Cortex of kidney (tissue), 1 donor: ENCODE data around the gene HIPK2.

Source experiments
- DNase-seq: peaks from one replicate; lab custom pipeline; 2025; lab: John Stamatoyannopoulos, UW

HIPK2 gene

DNA sequence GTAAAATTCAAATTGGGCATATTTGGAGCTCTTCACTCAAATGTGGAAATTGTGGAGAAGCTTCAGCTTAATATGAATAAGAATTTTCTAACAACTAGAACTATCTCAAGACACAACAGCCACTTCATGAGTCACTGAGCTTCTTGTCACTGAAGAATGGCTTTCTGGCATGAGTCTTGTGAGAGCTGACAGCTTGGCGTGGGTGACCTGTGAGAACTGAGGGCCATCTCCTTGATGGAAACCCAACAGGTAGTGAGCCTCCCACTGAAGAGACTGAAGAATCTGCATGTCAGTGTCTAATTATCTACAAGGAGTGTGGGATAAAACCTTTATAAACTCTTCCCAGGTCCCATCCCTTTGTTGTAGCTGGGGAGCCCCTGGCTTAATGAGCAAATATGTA is 188.3 kb downstream of the HIPK2 start:
- no peak for DNase-seq

DNA sequence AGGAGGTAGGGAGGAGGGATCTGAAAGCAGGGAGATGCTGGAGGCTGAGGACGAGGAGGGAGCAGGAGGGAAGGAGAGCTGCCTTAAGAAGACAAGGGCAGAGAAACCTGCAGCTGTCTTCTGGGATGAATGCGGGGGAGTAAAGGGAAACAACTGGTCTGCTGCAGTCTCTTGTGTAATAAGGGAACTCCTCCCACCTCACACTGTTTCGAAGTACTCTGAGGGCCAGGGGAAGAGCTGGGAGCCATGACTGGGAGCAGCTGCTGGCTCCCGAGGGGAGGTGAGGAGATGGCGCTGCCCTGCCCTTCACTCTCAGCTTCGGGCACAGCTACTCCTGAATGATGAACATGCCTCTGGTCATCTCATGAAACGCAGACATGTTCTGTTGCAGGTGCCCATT is 189.2 kb downstream of the HIPK2 start:
- no peak for DNase-seq

DNA sequence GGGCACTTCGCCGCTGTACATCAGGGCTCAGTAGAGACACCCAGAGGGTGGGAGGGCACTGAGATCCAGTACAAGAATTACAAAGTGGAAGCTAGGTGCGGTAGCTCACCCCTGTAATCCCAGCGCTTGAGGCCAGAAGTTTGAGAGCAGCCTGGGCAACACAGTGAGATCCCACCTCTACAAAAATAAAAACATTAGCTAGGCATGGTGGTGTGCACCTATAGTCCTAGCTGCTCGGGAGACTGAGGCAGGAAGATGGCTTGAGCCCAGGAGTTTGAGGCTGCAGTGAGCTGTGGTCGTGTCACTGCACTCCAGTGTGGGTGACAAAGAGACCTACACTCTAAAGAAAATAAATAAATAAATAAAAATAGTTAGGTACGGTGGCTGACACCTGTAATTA is 190.3 kb downstream of the HIPK2 start:
- DNase-seq = no peak

- no peak for DNase-seq
Measured at GRCh38 chr7:139586286-139586685, 191.5 kb downstream of the HIPK2 start.

DNA sequence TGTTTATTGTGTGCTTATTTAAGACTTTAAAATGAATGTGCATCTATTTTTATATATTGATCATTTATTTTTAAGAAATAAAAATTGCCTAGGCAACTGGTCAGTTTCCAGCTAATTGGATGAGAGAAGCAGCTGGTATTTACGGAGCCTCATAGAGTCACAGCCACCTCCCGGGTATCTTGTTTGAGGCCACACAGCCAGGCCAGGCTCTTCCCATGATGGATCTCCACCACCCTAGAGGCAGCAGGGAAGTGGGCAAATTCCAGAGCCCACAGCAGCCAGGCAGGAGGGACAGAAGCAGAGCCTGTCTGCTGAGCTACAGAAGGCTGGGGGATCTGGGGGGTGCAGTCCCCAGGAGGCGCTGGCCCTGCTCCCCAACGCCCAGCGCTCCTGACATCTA is 192.8 kb downstream of the HIPK2 start:
- DNase-seq = no peak

DNA sequence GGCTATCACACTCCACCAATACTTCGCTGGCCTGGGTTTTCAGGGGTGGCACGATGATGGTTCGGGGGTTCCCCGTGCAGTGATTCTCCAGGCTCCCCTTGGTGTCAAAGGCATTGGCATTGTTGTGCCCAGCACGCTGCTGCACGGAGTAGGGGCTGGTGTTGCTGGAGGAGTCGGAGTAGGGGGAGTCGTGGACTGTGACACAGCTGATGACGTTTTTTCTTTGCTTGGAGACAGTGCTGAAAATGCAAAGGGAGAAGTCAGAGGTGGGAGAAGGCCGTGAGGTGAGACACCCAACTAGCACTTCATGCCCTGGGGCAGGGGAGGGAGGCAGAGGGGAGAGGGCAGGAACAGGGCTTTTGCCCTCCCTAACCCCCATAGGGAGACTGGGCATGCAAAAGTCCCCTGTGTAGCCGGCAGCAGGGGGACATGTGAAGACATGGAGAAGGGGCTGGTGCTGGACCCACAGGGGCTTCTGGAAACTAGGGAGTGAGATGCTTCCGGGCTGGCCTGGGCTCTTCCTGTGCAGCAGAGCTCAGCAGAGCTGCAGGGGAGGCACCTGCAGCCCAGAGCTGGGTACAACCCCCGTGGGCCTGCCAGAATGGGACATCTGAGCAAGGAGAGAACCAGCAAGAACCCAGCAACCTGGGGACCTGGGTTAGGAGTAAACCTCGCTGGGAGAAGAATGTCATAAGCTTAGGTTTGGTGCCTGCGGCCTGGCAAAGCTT is 193.8 kb downstream of the HIPK2 start:
- DNase-seq = no peak

DNA sequence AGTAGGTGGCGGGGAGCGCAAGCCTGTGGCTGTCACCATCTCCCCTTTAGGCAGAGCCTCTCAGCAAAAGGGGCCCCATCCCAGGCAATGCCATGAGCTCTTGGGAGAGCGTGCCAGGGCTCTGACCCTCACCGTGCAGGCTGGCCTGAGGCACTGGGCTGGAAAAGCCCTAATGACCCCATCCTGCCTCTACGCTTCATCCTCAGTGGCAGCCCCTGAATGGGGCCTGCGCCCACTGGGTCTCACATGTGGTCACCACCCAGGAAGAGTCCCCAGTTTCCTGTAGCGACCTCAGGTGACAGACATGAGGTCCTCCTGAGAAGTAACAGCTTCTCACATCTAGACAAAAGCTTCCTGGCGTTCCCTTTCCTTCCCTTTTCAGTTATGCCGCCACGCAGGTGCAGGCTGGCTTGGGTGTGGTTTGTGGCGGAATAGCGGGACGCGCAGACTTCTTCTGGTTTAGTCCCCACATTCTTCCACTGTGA is 195.1 kb downstream of the HIPK2 start:
- DNase-seq = no peak

DNA sequence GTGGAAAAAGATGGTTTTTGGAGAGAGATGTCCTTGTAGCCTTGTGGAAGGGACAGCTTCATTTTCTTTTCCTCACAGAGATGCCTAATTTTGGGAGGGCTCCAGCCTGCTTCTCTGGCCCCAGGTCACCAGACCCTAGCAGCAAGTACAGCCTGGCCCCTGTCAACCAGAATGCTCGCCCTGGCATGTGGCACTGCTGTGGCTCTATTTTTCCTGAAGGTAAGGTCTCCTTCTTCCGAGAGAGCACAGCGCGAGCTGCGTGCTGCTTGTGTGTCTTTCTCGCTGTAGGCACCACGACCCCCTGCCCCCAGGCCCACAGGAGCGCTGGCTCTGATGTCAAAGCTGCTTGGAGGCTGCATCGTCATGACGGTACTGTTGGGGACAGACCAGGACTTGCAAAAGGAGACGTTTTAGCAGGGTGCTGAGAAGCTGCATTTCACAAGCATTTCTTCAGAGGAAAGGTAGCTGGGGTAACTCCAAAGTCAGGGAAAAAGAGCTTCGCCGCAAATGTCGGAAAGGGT is 195.6 kb downstream of the HIPK2 start:
- DNase-seq = no peak

DNA sequence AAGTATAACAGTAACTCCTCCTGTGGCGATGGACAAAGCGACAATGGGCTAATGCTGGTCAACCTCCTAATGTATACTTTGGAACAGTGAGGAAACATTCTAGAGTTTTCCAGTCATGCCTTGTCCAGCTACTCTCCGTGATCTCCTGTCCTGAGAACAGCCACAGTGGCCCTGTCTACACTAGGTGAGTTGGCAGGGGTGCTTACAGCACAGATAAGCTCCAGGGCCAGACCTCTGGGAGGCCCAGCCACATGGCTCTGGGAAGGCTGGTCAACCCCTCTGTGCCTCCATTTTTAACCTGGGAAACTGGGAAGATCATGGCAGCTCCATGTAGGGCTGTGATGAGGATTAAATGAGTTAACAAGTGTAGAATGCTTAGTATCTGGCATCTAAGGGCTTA is 197.4 kb downstream of the HIPK2 start:
- no peak for DNase-seq

GRCh38 chr7:139576179-139576973 is 201.4 kb downstream of the HIPK2 start:
- no peak for DNase-seq

DNA sequence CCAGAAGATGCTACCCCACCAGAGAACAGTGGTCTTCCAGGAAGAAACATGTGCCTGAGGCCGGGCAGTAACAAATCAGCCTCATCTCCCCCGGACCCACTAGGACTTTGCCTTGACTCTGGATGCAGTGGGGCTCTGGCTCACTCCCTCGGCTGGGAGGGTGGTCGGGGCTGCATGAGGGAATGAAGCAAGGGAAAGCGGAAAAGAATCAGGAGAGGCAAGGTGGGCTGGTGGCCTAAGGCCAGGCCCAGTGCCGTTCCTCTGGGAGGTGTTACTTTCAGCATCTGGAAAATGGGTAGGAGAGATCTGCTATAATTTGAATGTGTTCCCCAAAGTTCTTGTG is 202.5 kb downstream of the HIPK2 start:
- no peak for DNase-seq

DNA sequence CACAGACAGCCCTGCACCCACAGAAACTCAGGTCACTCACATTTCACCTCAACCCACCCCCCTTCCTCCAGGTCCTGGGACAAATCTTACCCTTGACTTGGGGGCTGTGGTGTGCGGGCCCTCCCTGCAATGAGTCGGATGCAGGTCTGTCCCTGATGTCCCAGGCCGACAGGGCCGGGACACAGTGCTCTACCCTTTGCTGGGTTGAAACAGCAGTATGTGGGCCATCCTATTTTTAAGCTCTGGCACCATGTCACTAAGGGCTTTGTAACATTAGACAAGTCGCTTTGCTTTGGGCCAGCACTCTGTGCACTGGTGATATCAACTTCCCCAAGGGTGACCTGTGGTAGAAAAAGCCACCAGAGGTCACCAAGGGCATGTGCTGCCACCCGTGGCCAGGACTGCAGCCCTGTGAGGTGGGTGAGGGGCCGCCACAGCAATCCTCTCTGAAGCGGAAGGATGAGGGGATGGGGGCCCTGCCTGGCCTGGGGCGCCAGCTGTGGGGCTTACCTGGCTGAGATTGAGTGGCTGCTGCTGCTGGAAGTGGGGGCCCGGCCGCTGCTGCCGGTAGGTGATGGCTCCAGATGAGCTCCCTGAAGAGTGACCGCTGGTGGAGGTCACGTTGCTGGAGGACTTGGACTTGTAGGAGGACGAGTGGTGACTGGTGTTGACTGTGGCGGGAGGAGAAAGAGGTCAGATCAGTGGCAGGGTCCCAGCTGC is 203.0 kb downstream of the HIPK2 start:
- DNase-seq = no peak

DNA sequence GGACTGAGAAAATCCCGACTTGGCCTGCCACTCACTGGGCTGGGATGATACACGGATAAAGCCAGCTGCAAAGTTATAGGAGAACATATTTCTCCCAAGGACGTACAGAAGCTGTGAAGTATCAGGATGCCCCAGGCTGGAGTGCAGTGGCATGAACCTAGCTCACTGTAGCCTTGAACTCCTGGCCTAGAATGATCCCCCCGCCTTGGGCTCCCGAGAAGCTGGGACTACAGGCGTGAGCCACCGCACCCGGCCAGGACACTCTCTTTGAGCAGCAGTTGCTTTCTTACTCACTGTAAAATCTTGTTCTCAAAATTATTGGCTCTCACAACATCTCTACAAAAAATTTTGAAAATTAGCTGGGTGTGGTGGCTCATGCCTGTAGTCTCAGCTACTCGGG is 203.9 kb downstream of the HIPK2 start:
- DNase-seq = no peak

DNA sequence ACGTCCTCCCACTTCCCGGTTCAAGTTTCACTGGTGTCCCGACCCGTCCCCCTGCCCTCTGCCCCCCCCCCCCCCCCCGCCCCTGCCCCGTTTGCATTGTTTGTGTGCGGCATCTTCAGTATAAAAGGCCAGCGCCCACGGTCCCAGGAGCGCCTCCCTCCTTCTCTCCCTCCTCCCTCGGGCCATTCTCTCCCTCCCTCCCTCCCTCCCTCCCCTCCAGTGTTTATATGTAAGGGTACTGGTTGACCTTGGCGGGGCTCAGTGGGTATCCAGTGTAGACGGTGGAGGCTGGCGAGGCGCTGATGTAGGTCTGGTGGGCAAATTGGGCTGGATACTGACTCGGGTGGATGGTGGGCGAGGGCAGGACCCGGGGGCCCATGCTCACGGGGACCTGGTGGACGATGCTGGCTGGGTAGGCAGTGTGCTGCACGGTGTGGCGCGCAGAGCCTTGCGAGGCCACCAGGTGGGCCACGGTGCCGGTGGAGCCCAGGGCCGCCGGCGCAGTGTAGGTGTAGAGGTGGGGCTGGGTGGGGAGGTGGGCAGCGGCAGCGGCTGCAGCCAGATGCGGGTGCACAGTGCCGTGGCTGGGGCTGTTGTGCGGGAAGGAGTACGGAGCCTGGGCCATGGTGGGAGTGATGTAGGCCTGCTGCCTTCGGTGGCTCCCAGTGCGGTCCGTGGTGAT is 205.0 kb downstream of the HIPK2 start:
- no peak for DNase-seq

DNA sequence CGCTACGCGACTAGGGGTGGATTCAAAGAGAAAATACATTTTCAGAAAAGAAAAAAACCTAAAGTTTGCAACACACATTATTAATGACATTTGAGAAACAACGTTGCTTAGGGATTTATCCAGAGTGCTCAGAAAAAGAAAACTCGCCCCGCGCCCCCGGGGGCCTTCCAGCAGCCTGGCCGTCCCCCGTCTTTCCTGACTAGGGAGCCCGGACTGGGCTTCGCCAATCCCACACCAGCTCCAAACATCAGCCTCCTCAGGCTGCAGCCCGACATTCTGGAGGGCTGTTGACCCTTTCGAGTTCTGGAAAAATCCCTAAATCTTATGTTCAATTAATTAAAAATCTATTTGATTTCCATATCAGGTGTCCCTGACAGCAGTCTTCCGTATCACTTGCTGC is 205.7 kb downstream of the HIPK2 start:
- DNase-seq = no peak

DNA sequence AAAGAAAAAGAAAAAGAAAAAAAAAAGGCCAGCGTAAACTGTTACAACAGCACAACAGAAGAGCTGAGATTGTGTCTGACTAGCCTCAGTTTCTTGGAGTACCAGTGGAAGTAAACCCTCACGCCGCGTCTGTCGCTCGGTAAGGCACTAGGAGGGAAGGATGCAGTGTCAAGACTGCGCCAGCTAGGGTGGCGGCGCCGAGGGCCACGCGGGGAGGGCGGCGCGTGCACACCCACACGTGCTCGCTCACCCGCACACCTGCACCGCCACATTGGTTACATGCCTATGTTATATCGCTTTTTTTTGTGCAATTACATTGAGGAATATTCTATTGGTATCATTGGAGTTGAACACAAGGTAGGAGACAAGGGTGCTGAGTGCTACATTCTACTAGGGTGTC is 206.1 kb downstream of the HIPK2 start:
- DNase-seq = no peak

DNA sequence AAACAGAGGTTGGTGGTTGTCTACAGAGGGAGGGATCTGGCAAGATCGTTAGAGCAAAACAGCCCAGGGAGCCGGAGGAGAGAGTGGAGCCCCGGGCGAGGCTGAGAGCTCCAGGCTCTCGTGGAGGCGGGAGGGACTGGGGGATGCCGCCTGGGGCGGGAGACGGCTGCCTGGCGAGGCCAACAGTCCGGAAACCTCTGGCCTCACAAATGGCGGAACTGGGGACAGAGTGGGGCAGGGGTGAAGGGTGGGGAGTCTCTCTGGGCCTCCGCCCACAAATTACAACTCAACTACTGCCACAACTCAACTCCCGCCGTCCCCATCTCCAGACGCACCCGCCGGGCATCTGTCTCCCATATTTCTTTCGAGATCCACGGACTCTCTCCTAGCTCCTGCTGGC is 206.6 kb downstream of the HIPK2 start:
- DNase-seq = no peak

DNA sequence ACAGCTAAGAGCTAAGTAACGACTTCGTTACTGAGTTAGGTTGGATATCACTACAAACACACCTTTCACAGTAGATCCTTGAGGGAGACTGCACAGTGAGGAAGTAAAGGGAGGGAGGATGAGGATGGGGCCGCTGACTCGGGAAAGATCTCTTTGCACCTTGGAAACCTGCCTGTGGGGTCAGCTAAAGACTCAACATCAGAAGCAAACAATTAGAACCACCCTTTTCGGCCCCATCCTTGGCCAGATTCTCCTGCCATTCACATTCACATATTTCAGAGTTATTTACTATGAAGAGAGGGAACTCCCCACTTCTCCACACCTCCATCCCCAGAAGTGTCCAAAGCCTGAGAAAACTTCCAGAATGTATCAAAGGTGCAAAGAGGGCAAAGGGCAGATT is 207.2 kb downstream of the HIPK2 start:
- DNase-seq = no peak

DNA sequence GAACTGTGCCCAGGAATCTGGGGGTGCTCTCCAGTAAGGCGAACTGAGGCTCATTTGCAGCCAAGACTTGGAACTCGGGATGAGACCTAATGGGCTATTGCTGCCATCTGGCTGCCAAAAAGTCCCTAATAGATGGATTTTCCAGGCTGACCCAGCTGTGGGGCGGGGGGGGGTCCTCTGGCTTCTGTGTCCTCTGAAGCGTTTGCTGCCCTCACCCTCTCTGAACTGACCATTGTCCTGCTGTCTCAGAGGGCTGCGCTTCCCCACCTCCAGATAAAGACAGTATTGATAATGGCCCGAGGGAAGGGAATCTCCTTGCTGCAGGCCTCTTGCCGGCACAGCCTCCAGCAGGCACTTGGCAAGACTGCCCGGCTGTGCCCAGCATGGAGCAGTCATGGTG is 207.7 kb downstream of the HIPK2 start:
- DNase-seq = no peak

DNA sequence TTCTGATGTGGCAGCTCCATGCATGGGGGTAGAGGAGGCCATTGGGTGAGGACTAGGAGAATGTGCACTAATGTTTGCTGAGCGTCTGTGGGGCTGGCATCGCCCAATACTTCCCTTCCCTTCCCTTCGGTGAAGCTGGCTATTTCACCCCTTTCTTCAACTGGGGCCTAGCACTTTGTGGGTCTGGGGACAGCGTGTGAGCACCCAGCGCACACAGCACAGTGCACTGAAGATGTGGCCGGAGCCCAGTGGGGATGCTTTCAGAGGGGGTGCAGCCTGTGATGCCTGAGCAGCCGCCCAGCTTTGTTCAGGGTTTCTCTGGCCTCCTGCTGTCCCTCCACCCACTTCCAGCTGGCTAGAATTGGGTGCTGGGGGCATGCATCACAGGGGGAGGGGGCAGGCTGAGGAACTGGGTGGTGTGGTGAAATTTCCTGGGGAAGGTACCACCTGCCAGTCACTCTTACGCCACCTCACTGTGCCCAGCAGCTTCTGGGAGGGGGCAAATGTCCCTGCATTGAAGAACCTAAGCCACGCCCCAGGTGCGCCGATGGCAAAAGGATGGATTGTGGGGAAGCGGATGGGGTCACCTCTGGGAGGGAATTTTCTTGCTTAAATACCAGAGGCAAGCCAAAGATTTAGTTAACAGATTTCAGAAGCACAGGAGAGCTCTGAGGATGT is 208.8 kb downstream of the HIPK2 start:
- no peak for DNase-seq

DNA sequence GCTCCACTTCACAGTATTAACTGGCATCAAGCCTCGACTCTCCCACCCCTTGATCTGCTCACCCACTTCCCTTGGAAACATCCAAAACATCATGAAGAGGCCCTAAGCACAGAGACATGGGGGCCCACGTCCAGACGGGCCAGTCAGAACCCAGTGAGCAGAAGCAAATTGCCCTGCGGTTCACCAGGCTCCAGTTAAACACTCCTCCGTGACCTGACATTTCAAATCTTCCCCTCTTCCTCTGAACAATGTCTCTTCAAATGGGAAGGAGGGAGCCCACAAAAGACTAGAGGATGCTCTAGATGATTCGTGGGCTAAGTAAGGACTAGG is 209.5 kb downstream of the HIPK2 start:
- no peak for DNase-seq
